Thyroid gland (tissue), 4 donors: ENCODE data around the gene EHBP1. TPM values are rescaled to one million over a fixed set of nuclear protein-coding genes. Genes with fewer than 3 reads are reported as not detected.

Experiments
- DNase-seq, 2 donors: peaks; one replicate each; pipeline ENCODE4 v3.0.0-alpha.2; 2019
- H3K27ac ChIP-seq, 3 donors: fragments of 200-600 bp; sonication (generic); 1 replicate in 2 of 3; 2 replicates in 1 of 3; pipeline ENCODE4 v1.5.1; 2016 to 2019; ENCODE audit warnings: mild to moderate bottlenecking in 1 of 3, moderate library complexity in 1 of 3
- H3K27me3 ChIP-seq: fragments of 200-600 bp; sonication (generic); one replicate; pipeline ENCODE4 v1.5.1; 2019
- H3K36me3 ChIP-seq, 2 donors: fragments of 200-600 bp; sonication (generic); one replicate each; pipeline ENCODE4 v1.5.1; 2016 to 2019
- H3K4me1 ChIP-seq, 2 donors: fragments of 200-600 bp; sonication (generic); one replicate each; pipeline ENCODE4 v1.5.1; 2017 to 2019
- H3K4me3 ChIP-seq, 3 donors: fragments of 200-600 bp; sonication (generic); replicated peaks in 1 of 3; 1 replicate in 2 of 3; 2 replicates in 1 of 3; pipeline ENCODE4 v1.5.1; 2016; ENCODE audit warnings: mild to moderate bottlenecking in 1 of 3
- H3K9me3 ChIP-seq: fragments of 200-600 bp; sonication (generic); one replicate; pipeline ENCODE4 v1.5.1; 2017
- CTCF ChIP-seq, 6 experiments: fragments of 200-600 bp in 3 of 6; fragments of 450-650 bp in 3 of 6; sonication (generic) in 3 of 6; IDR thresholded peaks; one replicate each; pipeline ENCODE4 v1.5.1; 2016 to 2019; ENCODE audit warnings: antibody characterized with exemption in 6 of 6, mild to moderate bottlenecking in 2 of 6, inconsistent platforms in 1 of 6, moderate library complexity in 1 of 6
- POLR2A ChIP-seq, 2 donors: fragments of 450-650 bp; IDR thresholded peaks; one replicate each; pipeline ENCODE4 v1.6.1; 2017; ENCODE audit warnings: antibody characterized with exemption in 2 of 2, mild to moderate bottlenecking in 2 of 2, moderate library complexity in 1 of 2
- WGBS, 2 donors: methylation state at CpG; one replicate each; pipeline ENCODE4 v1.1.5; 2017; 5-methylcytosine and 5-hydroxymethylcytosine counted together
- intact Hi-C: fragments of 100-400 bp; cut with DNase I; formaldehyde crosslinking; loops from one replicate; pipeline ENCODE4 v1.15.1; 2023
- small RNA-seq: library from RNA; depleted of rRNA; stranded (forward); fragments of <200 nt; gene quantifications from one replicate; pipeline ENCODE3, GENCODE V24; 2016
- total RNA-seq, 4 donors: library from RNA; depleted of rRNA; stranded (reverse); fragments of >200 nt; gene quantifications; one replicate each; pipeline ENCODE4 v1.2.3, GENCODE V29; 2016

The EHBP1 gene
- total RNA-seq, 4 donors from 2014 or later: 49.9 to 68.8 (median 57.0) TPM

DNA sequence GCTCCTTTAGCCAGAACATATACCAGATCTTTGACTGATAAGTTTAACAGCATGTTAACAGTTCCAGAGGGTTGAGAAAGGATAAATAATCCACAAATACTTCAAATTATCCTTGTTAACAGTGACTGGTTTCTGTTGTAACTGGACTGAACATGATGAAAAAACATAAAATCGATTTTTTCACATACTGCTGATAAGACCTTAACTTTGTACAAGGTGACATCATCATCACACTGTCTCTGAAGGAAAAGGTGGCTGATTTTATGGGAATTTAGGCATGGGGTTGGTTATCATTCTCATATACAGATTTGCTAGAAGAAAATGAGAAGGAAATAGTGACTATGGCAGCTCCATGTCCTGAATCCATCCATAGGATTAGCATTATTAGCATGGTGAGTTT, 381.2 kb downstream of the EHBP1 start:
- H3K36me3 ChIP-seq: no peaks in the 10 kb centered on the region
- no peak overlapping the region for H3K4me3 ChIP-seq
- no peak for TF ChIP-seq CTCF (IDR thresholded peaks at IDR 0.05)
- TF ChIP-seq POLR2A (IDR thresholded peaks at IDR 0.05): no peak
- no peak overlapping the region for H3K27ac ChIP-seq
- no peaks in the 10 kb centered on the region for H3K27me3 ChIP-seq
- WGBS, 2 donors: 50 to 61% methylated on average over 1 of the region's 1 CpG
- no peaks in the 10 kb centered on the region for H3K4me1 ChIP-seq
- H3K9me3 ChIP-seq: no peaks in the 10 kb centered on the region
- no peak for DNase-seq
- intact Hi-C loops: no loop called here

DNA sequence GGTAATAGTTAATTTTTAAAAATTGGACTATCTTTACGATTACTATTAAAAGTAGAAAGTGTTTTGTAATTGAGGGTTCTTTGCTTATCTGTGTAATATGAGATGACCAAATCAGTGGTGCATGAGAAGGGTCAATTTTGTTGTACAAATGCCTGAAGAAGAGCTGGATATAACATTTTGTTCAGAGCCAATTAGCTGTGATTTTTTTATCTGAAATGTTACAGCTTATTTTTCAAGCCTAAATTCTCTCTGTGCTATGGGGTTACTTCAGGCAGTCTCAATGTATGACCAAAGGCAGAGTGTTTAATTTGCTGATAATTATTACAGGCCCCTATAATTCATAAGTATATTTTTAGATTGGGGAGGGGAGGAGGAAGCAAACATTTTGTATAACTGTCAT, 386.9 kb downstream of the EHBP1 start:
- intact Hi-C loops: no loop called here
- TF ChIP-seq CTCF (IDR thresholded peaks at IDR 0.05): no peak
- TF ChIP-seq POLR2A (IDR thresholded peaks at IDR 0.05): no peak
- no peak for DNase-seq
- no peaks in the 10 kb centered on the region for H3K36me3 ChIP-seq
- no peak overlapping the region for H3K4me3 ChIP-seq
- H3K4me1 ChIP-seq: no peaks in the 10 kb centered on the region
- no peak overlapping the region for H3K27ac ChIP-seq
- WGBS, 2 donors: 85 to 90% methylated on average over 1 of the region's 1 CpG
- no peaks in the 10 kb centered on the region for H3K9me3 ChIP-seq
- H3K27me3 ChIP-seq: no peaks in the 10 kb centered on the region

DNA sequence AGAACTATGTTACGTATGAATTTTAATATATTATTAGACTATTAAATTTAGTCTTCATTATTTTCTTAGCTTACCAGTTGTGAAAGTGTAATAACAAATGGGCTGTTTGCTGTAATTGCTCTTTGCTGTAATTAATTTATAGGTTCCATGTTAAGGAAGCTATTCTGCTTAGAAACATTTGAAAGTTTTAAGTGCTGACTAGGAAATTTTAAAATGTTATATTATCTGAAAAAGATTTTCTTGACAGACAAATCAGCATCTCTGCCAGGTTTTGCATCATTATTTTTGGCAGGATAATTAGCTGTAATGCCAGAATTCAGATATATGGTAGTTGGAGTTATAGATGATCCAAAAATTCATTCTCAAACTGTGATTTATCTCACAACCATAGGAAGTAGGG, 387.3 kb downstream of the EHBP1 start:
- H3K27ac ChIP-seq: no peak overlapping the region
- no peaks in the 10 kb centered on the region for H3K9me3 ChIP-seq
- H3K4me1 ChIP-seq: no peaks in the 10 kb centered on the region
- H3K27me3 ChIP-seq: no peaks in the 10 kb centered on the region
- no peaks in the 10 kb centered on the region for H3K36me3 ChIP-seq
- no peak for TF ChIP-seq CTCF (IDR thresholded peaks at IDR 0.05)
- no peak for TF ChIP-seq POLR2A (IDR thresholded peaks at IDR 0.05)
- no peak overlapping the region for H3K4me3 ChIP-seq
- 0 to 47% methylated on average over 1 of the region's 1 CpG for WGBS, 2 donors
- intact Hi-C loops: no loop called here
- DNase-seq: no peak

DNA sequence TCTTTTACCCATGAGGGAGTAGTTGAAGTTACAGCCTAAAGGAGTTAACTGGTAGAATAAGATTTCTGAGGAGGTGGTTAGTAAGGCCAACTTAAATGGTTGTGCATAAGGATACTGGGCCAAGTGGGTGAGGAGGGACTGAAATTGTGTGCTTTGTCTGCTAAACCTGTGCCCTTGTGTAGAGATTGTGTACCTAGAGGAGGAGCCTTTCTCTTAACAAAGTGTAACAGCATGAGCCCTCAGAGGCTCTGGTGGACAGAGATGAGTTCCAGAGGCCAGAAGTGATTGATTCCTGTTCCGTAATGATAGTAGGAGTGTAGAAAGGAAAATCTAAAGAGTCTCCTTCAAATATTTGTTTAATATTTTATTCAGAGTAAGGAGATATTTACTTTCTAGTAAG, 388.0 kb downstream of the EHBP1 start:
- H3K4me1 ChIP-seq: no peaks in the 10 kb centered on the region
- H3K4me3 ChIP-seq: no peak overlapping the region
- H3K36me3 ChIP-seq: no peaks in the 10 kb centered on the region
- H3K9me3 ChIP-seq: no peaks in the 10 kb centered on the region
- TF ChIP-seq CTCF (IDR thresholded peaks at IDR 0.05) (no peak), POLR2A (IDR thresholded peaks at IDR 0.05) (no peak)
- H3K27ac ChIP-seq: no peak overlapping the region
- 88% methylated on average over 1 of the region's 1 CpG for WGBS, 2 donors
- intact Hi-C loops: no loop called here
- H3K27me3 ChIP-seq: no peaks in the 10 kb centered on the region
- DNase-seq: no peak

Small RNAs within 50 kb of the gene (small RNA-seq; reads per million reads assigned to genes)
- not detected for gene RF00019

Other genes with a start within 250 kb of the EHBP1 start
- 1 to 10 TPM; 2.1 to 6.0 (median 4.8) TPM for gene TMEM17, start 199.5 kb upstream of the EHBP1 start, total RNA-seq